GM18870 (cell line): ENCODE measurements around the gene HLA-B.
"Not testable (repeated sequence)": the region's sequence is repeated elsewhere in the genome, so short reads cannot be mapped to it uniquely, and the experiment has no call there.

ENCODE experiments used
- ATAC-seq: cut with Tn5 transposase; IDR thresholded peaks from one replicate; pipeline ENCODE4 v1.9.1; 2021; ENCODE audit warnings: moderate library complexity; ENCODE audit not compliant: unreplicated experiment

HLA-B gene

DNA sequence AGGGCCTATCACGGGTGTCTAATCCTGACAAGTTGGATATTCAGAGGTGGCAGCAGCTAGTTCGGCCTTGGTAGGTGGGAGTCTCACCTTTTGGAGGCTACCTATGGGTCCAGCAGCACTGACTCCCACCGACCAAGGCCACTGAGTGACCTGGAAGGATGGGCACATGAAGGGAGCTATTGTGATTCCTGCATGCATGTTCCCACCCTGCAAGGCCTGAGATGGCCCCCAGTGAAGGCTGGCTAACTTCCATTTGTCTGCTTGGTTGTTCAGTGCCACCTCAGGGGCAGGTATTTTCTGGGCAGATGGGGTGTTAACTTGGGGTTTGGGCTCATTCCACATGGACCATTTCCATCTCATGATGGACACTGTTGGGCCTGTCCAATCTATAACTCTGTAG, 28.1 kb upstream of the HLA-B start:
- ATAC-seq: no peak

DNA sequence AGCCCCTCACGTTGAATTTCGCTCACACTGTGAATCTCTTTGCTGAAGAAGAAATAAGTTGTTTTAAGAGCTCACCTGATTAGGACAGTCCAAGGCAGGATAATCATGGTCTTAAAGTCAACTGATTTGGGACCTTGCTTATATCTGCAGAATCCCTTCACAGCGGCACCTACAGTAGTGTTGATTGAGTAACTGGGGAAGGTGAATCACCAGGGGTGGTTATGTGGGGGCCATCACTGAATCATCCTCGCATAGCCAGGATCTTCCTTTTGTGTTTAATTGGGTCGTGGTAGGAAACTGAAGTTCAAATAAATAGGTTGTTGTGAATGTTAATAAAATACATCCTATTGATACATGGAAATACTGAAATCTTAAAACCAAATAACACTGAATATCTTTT, 26.2 kb upstream of the HLA-B start:
- ATAC-seq: no peak

DNA sequence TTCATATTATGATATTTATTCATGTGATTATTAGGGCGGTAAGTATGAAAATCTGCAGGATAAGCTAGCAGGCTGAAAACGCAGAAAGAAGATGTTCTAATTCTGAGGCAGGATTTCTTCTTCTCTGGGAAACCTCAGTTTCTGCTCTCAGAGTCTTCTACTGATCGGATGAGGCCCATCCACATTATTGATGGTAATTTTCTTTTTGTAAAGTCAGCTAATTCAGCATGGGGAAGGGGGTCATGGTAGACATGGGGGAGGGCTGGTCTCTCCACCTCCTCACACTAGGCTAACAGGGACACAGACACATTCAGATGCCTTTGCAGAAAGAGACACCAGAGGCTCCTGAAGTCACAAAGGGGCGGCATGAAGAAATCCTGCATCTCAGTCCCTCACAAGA, 24.7 kb upstream of the HLA-B start:
- no peak for ATAC-seq

DNA sequence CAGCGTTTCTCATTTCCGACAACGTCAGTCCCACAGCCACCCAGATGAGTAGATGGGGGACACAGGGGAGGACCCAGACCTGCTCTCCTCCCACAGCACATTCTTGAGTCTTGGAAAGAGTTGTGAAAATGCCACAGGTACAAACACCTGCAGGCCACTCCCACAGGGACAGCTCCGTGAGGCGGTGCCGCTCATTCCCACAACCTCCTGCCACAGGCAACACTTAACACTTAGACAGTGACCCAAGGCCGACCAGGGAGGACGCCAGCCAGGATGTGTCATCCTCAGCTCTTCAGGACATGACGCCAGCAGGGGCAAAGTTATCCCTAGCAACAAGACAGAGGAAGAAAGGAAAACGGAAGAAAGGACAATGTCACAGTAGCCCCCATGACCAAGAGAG, 22.9 kb upstream of the HLA-B start:
- ATAC-seq: no peak

DNA sequence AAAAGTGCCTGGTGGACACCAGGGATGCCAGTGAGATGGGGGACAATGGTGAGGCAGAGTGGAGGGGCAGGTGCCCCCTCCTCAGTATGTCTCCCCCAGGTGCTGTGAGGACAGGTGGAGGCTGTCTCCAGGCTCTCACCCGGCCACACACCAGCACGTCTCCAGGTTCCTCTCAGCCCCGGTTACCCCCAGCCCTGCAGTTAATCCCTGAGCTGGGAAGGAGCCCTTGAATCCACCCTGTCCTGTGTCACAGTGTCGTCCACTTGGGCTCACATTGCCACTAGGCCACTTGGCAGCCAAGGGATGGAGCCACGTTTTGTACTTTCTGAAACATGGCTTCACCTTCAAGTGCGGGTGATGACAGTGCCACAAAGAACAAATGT, 21.7 kb upstream of the HLA-B start:
- no peak for ATAC-seq

DNA sequence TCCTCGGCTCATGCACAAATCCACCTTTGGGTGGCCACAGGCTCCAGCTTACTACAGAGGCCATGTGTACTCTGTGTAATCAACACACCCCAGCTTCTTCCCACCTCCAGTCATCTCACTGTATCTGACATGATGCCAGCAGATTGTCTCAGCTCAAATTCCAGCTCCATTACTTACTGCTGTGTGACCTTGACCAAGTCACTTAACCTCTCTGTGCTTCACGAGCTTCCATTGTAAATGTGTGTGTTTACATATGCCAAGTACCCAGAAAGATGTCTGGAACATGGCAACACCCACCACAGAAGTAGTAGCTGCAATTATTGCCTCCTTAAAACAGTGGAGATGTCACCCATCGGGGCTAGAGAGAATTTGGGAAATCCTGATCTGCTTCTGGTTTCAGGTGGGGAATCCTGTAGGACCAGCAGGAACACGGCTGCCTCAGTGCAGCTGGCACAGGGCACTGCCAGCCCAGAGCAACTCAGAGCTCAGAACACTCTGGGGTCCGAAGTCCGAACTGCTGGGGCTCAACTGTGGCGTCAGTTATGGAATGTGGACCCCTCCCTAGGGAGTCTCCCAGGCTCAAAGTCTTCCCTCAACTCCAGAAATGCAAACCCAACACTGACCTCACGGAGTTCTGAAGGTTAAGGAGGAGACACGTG, 21.2 kb upstream of the HLA-B start:
- ATAC-seq: no peak

DNA sequence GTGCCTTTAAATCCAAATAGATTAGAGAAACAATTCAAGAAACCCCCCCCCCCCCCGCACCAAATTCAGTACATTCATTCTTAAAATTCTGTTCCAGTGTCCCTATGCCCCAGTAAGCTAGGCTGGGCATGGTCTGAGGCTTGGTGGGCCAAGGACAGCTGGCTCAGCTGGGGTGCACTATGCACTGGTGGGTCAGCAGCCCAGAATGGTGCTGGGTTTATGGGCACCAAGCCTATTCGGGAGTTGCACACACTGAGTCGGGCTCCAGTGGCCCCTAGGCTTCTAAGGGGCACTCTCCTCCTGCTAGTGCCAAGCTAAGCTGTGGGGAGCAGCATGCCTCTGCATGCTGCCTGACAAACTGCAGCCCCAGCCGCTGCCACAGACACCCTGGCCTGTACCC, 20.1 kb upstream of the HLA-B start:
- no peak for ATAC-seq

DNA sequence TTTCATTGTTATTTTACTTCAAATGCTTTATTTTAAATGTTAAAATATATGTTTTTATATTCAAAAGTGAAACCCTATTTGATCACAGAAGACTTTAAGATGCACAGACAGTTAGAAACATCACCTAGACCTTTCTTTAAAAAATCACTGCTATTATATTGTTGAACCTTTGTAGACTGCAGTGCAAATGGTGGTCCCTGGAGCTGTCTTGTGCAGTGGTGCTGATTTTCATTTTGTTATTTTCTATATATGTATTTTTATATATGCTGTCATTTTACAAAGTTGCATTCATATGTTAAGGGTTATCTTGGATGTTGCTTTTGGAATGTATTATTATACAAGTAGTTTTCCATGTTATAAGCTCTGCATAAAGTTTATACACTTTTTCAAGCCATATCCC, 18.7 kb upstream of the HLA-B start:
- ATAC-seq: no peak

DNA sequence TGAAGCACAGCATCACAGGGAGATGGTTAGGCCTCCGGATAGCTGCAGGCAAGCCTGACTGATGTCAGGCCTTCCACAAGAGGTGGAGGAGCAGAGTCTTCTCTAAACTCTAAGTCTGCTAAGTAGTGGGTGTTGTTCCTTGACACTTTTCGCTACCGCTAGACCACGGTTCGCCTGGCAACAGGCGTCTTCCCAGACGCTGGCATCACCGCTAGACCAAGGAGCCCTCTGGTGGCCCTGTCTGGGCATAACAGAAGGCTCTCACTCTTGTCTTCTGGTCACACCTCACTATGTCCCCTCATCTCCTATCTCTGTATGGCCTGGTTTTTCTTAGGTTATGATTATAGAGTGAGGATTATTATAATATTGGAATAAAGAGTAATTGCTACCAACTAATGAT, 17.1 kb upstream of the HLA-B start:
- ATAC-seq: not testable (repeated sequence)

DNA sequence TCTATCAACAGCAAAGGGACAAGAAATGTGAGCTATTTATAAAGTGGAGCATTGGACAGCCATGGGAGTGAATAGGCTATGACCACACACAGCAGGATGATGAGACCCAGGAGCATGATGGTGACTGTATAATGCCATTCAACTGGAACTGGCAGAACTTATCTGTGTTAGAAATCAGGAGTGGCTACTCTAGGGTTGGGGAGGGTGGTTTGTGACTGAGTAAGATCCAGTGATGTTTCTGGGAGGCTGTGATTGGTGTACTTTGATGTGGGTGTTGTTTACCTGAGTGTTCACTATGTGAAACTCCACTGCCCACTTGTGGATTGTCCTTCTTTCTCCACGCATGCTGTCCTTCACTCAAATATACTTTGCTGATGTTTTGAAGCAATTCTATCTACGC, 11.5 kb upstream of the HLA-B start:
- ATAC-seq: no peak

DNA sequence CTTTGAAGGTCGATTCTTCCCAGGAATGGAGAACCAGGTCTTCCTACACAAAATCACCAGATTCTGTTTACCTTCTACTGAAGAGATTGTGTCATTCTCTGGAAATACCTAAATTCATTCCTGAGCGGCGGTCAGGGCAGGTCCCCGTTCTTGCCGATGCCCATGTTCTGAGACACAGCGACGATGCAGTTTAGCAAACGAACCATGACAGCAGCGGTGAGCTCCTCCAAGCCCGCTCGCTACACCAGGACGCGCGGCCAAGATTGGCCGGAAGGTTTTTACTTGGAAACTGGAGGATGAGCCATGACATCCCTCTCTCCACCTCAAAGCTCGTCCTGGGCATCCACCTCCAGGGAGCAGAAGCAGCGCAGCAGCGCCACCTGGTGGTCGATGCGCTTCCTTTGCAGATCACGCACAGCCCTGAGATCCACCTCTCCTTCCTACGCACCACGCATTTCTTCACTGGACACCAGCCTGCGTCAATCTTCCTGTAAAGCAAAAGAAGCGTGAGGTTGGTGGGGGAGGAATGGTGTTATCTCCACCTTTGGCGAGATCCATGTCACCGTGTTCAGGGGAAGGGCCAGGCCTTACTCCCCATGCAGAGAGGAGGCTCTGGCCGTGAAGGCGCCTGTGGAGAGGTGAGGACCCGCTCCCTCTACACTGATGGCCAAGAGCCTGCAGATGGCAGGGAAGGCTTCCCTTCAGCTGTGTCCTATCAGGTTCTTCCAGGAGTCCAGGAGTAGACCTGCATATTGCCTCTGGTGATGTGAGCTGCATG, 9.9 kb upstream of the HLA-B start:
- ATAC-seq: peak; percentile 78

DNA sequence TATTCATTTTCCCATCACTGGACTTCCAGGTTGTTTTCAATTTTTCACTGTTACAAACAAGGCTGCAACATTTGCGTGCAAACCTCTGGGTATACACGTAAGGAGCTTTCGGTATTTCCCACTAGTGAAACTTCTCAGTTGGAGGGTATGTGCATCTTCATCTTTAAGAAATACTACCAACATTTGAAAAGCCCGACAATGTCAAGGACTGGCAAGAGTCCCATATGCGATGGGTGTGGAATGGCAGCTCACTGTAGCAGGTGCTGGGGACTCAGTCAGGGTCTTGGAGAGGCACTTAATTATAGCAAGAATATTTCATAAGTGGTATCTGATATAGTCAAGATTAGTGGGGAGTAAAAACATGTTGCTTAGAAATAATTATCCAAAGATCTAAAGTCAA, 8.9 kb upstream of the HLA-B start:
- ATAC-seq: no peak

DNA sequence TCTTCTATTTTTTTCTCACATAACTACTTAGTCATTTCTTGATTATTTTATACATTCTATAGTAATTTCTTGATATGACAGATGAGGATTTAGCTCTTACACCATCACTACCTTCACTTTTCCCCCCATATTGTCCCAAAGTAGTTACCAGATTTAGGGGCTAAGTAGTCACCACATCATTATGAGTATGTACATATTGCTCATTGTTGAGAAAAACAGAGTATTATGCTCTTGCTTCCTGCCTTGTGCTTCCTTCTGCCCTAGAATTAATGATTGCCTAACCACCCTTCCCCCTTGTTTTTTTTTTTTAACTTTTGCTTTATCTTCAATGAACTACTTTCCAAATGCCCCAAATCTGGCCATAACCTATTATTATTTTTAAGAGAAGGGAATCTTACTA, 6.8 kb upstream of the HLA-B start:
- no peak for ATAC-seq

DNA sequence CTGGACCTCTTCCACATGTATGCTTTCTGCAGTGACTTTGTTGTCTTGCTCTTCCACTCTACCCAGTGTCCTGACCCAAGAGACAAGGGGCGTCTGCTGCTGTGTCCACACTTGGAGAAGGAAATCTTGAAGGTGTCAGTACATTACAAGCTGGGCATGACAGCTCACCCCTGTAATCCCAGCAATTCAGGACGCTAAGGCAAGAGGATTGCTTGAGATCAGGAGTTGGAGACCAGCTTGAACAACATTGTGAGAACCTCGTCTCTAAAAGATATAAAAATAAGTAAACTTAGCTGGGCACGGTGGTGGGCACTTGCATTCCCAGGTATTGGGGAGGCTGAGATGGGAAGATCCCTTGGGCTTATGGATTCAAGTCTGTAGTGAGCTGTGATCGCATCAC, 5.8 kb upstream of the HLA-B start:
- ATAC-seq: no peak

DNA sequence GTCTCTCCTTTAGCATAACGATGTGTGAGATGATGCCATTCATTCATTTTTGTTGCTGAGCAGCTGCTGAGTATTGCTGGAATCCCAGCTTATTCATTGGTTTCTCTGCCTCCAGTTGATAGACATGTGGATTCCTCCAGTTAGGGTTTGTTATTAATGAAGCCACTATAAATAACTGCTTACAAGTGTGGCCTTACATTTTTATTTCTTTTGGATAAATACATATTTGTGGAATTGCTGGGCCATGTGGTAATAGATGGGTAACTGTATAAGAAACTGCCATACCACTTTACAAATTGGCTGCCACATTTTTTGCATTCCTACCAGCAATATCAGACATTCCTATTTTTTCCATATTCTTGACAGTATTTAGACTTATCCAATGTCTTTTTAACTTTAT, 2.6 kb upstream of the HLA-B start:
- no peak for ATAC-seq

DNA sequence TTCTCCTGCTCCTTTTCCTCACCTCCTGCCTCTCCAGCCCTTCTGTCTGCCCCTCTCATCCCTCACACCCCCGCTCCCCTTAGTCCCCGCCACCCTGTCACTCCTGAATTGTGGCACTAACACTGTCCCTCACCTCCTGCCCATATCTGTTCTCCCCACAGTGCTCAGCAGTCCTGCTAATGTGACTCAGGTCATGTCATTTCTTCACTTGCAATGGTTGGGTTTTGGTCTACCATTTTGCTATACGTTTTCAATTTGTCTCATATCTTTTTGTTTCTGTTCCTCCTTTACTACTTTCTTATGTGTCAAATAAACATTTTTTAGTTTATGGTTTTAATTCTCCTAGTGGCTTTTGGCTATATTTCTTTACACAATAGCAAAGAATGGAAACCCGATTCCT, 1.3 kb upstream of the HLA-B start:
- no peak for ATAC-seq

DNA sequence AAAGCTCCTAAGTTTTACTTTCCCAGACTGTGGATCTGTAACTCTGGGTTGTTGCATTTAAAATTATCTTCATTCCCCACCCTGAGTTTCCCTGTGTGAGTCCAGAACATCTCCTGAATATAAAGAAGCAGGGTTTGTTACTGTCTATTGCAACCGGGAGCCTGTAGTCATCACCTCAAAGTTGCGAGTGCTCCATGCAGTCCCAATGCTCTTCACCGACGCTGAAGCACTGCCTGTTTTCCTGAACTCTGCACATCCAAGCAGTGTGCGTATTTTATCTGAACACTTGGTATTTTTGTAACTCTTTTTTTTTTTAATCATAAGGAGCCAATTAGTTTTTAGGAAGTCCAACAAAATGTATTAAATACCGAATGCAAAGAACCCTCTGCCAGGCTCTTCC, 907 bp upstream of the HLA-B start:
- ATAC-seq: no peak

DNA sequence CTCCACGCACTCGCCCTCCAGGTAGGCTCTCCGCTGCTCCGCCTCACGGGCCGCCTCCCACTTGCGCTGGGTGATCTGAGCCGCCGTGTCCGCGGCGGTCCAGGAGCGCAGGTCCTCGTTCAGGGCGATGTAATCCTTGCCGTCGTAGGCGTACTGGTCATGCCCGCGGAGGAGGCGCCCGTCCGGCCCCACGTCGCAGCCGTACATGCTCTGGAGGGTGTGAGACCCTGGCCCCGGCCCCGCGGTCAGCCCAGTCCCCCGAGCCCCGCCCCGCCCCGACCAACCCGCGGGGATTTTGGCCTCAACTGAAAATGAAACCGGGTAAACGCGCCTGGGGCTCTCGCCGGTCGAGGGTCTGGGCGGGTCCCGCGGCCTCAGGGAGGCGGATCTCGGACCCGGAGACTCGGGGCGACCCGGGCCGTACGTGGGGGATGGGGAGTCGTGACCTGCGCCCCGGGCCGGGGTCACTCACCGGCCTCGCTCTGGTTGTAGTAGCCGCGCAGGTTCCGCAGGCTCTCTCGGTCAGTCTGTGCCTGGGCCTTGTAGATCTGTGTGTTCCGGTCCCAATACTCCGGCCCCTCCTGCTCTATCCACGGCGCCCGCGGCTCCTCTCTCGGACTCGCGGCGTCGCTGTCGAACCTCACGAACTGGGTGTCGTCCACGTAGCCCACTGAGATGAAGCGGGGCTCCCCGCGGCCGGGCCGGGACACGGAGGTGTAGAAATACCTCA, 598 bp downstream of the HLA-B start:
- no peak for ATAC-seq

DNA sequence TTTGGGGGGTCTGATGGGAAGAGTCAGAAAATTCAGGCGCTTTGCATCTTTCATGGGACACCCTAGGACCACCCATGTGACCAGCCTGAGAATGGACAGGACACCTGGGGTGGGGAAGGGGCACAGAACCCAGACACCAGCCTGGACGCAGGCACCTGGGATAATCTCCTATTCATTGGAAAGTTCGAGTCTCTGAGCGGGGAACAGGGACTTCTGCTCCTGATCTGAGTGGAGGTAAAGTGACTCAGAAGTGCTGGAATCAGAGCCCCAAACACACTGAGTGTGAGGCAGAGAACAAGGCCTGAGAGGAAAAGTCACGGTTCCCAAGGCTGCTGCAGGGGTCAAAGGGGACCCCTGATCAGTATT, 1.4 kb downstream of the HLA-B start:
- no peak for ATAC-seq

DNA sequence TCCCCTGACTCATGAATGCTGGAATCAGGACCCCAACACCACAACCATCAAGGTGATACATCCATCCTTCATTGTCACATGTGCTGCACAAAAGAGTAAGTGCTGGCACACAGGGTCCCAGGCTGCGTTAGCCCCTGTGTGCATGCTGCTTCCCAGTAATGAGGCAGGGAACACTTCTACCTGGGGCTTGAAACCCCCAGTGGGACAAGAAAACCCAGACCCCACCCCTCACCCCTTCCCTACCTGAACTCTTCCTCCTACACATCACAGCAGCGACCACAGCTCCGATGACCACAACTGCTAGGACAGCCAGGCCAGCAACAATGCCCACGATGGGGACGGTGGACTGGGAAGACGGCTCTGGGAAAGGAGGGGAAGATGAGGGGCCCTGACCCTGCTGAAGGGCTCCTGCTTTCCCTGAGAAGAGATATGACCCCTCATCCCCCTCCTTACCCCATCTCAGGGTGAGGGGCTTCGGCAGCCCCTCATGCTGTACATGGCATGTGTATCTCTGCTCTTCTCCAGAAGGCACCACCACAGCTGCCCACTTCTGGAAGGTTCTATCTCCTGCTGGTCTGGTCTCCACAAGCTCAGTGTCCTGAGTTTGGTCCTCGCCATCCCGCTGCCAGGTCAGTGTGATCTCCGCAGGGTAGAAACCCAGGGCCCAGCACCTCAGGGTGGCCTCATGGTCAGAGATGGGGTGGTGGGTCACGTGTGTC, 2.0 kb downstream of the HLA-B start:
- no peak for ATAC-seq

DNA sequence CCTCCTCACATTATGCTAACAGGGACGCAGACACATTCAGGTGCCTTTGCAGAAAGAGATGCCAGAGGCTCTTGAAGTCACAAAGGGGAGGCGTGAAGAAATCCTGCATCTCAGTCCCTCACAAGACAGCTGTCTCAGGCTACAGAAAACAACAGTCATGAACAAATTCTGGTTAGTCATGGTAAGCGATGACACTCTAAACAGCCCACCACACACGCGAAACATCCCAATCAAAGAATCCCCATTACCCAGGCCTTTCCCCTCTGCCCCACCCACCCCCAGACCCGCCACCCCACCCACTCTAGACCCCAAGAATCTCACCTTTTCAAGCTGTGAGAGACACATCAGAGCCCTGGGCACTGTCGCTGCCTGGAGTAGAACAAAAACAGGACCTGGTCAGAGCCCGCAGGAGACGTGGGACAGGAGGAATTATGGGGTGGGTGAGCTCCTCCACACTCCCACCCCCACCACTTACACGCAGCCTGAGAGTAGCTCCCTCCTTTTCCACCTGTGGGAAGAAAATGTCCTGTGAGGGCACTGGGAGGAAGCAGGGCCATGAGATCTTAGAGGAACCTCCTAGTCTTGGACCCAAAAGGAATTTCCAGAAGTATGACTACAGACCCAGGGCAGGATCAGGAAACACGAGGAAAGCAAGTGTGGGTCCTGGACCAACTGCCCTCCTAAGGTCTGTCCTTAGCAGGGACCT, 2.7 kb downstream of the HLA-B start:
- no peak for ATAC-seq
